GM18517 (cell line): ENCODE results near the gene VPS9D1.
"Not testable (repeated sequence)": the region's sequence is repeated elsewhere in the genome, so short reads cannot be mapped to it uniquely, and the experiment has no call there.

Source experiments
- ATAC-seq: cut with Tn5 transposase; IDR thresholded peaks from one replicate; pipeline ENCODE4 v1.9.1; 2021; ENCODE audit warnings: mild to moderate bottlenecking, moderate library complexity; ENCODE audit not compliant: unreplicated experiment

Gene VPS9D1

GRCh38 chr16:89710709-89711564 is 9.8 kb downstream of the VPS9D1 start:
- no peak for ATAC-seq

DNA sequence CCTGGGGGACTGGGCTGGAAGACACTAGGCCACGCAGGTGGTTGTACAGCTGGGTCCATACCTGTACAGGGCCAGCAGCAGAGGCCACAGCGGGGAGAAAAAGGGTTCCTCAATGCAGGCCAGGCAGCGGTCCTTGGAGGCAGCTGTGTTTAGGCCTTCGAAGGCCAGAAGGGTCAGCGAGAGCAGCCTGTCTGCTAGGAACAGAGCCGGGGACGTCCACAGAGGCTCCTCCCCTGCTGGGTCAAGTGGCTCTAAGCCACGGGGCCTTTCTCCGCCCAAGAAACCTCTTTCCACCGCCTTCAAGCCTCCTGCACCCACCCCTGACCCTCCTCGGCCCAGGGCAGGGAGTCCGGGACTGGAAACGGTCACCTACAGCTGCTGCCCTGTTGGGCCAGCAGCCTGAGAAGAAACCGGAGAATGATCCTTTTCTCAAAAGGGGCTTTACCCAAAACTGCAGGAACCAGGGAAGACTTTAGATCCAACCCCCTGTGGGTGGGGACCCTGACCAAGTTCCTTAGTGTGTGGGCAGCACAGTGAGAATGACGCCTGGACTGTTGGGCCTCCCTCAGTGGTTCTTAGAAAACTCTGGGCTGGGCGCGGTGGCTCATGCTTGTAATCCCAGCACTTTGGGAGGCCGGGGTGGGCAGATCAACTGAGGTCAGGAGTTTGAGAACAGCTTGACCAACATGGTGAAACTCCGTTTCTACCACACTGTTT is 10.8 kb downstream of the VPS9D1 start:
- ATAC-seq, result no peak

DNA sequence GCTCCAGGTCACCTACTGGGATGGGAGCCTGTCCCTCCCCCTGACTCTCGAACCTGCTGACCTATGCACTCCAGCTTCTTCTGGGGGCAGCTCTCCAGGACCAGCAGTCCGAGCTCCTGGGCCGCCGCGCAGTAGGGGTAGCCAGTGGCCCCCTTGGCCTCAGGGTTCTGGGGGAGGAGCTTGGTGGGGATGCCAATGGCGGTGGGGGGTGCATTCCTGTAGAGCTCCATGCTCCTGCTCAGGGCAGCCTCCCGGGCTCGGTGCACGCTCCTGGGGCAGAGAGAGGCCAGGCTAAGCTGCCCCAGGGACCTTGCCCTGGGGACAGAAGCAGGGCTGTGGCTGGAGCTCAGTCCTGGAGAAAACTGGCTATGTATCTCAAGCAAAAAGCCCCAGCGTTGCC is 11.5 kb downstream of the VPS9D1 start:
- no peak for ATAC-seq

- no peak for ATAC-seq
Measured at GRCh38 chr16:89708481-89708931, 12.2 kb downstream of the VPS9D1 start.

- ATAC-seq, result no peak
Measured at GRCh38 chr16:89707695-89708094, 13.0 kb downstream of the VPS9D1 start.

DNA sequence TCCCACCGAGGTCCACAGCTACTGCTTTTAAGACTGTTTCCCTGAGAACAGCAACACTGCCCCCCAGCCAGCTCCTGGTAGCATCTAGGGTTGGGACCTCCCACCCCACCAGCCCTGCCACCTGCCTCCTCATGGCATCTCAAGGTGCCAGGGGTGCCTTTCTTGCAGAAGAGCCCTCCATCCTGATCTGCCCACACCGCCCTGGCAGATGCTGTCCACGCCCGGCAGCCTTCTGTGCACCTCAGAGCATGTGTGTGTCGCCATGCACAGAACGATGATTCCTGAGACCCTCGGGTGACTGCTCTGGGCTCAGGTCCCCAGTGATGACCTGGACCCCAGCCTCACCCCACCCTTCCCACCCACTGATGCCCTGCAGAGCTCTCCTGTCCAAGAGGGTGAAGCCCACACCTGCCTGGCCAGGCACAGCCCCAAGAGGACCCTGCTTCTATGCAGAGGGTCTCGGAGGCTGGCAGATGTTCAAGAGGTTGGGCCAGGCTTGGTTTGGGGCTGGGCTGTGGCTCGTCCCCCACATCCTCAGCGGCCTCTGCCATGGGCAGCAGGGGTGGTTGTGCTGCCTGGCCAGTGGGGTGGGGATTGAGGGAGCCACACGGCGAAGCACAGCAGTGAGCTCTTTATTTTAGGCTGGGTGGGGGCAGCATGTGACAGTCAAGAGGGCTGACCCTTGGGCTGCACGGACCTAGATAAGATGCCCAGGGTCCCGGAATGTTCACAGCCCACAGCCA is 14.0 kb downstream of the VPS9D1 start:
- no peak for ATAC-seq

- no peak for ATAC-seq
Measured at GRCh38 chr16:89705006-89705405, 15.7 kb downstream of the VPS9D1 start.

DNA sequence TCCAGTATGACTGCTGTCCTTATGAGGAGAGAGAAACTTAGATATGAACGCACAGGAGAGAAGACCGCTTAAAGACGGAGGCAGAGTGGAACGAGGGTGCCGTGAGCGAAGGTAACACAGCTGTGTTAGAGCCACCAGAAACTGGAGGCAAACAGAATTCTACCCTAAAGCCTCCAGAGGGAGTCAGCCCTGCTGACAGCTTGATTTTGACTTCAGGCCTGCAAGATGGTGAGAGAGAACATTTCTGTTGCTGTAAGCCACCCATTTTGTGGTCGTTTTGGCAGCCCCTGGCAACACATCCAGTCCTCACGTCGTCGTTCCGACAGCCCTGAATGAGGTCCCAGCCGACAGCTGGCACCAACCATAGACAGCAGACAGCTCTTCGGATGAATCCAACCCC is 16.4 kb downstream of the VPS9D1 start:
- ATAC-seq, result no peak

DNA sequence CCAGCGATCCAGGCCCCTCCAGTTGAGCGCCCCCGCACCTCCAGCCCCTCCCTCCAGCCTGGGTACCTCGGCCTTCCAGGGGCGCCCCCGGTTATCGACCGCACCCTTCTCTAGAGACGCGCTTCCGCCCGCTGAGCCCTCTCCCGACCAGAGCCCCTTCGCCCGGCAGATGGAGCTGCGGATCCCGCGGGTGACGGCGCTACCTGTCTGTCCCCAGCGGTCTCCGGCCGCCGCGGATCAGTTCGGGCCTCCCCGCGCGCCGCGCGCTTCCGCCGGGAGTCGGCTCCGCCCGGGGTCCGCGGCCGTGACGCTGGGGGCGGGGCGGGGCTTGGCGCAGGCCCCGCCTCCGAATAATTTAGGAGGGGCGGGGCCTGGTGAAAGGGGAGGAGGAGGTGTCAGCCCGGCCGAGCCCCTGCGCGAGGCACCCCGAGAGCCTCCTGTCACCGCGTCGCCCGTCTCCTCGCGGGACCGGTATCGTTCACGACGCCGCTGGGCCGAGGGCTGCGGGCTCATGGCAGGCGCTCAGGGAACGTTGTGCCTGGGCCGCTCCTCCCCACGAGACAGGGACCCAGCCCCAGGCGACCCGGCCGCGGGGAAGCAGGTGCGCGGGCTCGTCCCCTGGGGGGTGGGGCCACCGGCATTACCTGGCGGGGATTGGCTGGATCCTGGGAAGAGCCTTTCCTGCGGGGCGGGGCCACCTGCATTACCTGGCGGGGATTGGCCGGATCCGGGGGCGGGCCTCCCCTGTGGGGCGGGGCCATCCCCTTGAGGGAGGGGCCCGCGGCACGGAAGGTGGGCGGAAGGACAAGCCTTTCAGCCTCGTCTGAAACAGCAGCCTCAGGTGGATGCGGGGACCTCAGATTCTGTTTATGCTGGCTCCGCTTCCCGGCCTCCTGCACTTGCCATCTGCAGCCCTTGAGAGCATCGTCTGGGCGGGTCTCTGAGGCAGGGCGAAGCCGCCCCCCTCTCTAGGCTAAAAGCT is 19.0 kb downstream of the VPS9D1 start, which contains the start of gene SPATA2L:
Gene SPATA2L (minus strand): TSS at position 281 of the 982 bp plus-strand sequence. CDS start 473 bp downstream, outside the sequence.
- peak; percentile 62 for ATAC-seq

DNA sequence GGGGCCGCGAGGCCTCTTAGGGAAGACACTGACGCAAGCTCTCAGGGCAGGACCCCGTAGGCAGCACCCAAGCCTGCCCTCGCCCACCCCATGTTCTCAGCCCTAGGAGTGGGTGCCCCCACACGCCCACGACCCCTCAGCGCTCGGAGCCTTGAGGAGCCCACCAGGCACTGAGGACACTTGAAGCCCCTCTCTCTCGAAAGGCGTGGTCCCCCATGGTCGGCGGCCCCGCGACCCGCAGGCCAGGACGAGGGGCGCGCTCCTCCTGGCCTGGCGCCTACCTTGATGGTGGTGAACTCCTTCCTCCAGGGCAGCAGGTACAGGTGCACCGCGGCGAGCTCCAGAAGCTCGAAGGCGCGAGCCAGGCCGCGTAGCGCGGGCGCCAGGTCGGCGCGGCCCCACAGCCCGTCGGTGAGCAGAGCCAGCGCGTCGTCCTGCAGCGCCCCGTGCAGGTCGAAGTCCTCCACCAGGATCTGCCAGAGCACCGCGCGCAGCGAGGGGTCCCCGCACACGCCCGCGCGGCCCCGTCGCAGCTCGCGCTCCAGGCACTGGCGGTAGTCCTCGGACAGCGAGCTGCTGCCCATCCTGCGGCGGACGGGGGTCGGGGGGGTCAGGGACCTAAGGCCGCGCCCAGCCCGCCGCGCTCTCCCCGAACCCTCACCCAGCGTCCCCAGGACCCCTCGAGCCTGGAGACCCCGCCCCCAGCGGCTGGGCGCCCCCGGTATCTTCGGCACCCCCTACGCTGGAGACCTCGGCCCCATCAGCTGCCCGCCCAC is 19.9 kb downstream of the VPS9D1 start:
- no peak for ATAC-seq

DNA sequence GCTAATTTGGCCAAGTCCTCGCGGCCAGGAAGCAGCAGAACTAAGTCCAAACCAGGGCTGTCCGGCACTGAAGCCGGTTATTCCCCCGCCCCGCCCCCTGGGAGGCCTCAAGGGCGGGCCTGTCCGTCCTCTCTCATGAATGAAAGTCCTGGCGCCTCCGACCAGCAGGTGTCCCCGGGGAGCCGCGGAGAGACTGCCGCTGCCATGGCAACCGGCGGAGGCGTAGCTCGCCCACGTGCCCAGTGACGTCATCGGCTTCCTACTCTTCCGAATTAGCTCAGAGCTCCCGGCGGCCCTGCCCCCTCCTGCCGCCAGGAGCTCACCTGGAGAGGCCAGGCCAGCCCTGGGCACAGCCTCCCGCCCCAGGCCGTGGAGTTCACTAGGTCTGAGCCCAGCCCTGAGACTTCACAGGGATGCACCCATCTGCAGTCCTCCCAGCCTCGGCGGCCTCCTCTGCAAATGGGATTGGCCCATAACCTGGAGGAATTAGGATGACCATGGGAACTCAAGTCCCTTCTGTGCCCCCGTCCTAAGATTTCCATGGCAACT is 20.5 kb downstream of the VPS9D1 start:
- peak; percentile 56 for ATAC-seq

- not testable (repeated sequence) for ATAC-seq
Measured at GRCh38 chr16:89699629-89700099, 21.0 kb downstream of the VPS9D1 start.

DNA sequence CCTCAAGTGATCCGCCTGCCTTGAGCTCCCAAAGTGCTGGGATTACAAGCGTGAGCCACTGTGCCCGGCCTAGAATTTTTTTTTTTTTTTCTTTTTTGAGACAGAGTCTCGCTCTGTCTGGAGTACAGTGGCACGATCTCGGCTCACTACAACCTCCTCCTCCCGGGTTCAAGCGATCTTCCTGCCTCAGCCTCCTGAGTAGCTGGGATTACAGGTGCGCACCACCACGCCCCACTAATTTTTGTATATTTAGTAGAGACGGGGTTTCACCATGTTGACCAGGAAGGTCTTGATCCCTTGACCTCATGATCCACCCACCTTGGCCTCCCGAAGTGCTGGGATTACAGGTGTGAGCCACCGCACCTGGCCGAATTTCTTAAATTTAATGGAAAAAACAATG is 22.0 kb downstream of the VPS9D1 start:
- ATAC-seq, result not testable (repeated sequence)

- ATAC-seq, result no peak
Measured at GRCh38 chr16:89697616-89698331, 22.9 kb downstream of the VPS9D1 start.

GRCh38 chr16:89697161-89697615 is 23.5 kb downstream of the VPS9D1 start:
- no peak for ATAC-seq

DNA sequence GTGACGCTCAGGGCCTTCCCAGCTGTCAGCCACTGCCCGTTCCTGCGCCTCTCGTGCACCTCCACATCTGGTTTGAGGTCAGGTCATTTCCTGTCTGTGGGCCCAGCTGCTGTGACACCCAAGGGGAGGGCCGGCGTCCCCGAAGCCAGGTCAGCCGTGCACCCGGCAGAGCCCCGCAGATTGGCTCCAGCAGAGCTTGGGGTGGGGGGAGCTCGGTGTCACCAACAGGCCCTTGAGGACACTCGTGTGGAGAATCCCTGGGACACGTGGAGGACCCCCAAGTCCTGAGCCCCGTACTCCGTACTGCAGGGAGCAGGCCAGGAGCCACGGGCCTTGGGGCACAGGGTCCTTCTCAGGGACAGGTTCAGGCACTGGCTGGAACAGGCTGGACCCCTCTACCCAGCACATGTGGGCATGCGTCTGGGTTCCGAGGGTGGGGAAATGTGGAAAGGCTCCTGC is 24.0 kb downstream of the VPS9D1 start:
- no peak for ATAC-seq

- ATAC-seq, result no peak
Measured at GRCh38 chr16:89695875-89696669, 24.6 kb downstream of the VPS9D1 start.
